SK-N-SH (cell line): ENCODE measurements around the gene PPP1R8. TPM values are rescaled to one million over a fixed set of nuclear protein-coding genes. Genes with fewer than 3 reads are reported as not detected.

Source experiments
- CTCF ChIA-PET: fragments of 300-600, 350-600 bp; formaldehyde crosslinking; extraction: SDS; loops from one replicate; lab custom pipeline; 2021; lab: Yijun Ruan, JAX
- POLR2A ChIA-PET: fragments of 350-600 bp; sonication (Branson Sonifier 250); formaldehyde crosslinking; extraction: SDS; loops from one replicate; lab custom pipeline; 2020; ENCODE audit warnings: antibody characterized with exemption, inconsistent platforms; lab: Yijun Ruan, JAX
- DNase-seq: peaks from one replicate; pipeline ENCODE4 v3.0.0; 2012
- H2AFZ ChIP-seq: fragments of 200-600 bp; sonication (generic); 2 replicates; pipeline ENCODE4 v1.8.1; 2016; ENCODE audit warnings: antibody characterized with exemption, mild to moderate bottlenecking, low read depth
- H3F3A ChIP-seq: fragments of 200-600 bp; sonication (generic); replicated peaks from 2 replicates; pipeline ENCODE3; 2016; ENCODE audit warnings: antibody characterized with exemption, mild to moderate bottlenecking; ENCODE audit not compliant: insufficient read depth
- H3K27ac ChIP-seq, 2 experiments: fragments of 200-500 bp in 1 of 2; fragments of 200-600 bp in 1 of 2; sonication (Bioruptor generic) in 1 of 2; sonication (generic), shearing (Covaris generic) in 1 of 2; 2 replicates each; pipeline versions ENCODE4 v1.5.1 to v1.6.1; 2014 to 2016; ENCODE audit warnings: low read depth in 2 of 2, inconsistent platforms in 1 of 2, low read length in 1 of 2, mild to moderate bottlenecking in 1 of 2, mixed read lengths in 1 of 2
- H3K27me3 ChIP-seq: fragments of 200-600 bp; sonication (generic), shearing (Covaris generic); 2 replicates; pipeline ENCODE4 v1.6.1; 2016; ENCODE audit warnings: mixed run types; ENCODE audit not compliant: insufficient read depth
- H3K36me3 ChIP-seq, 2 experiments: fragments of 200-500 bp in 1 of 2; fragments of 200-600 bp in 1 of 2; sonication (Bioruptor generic) in 1 of 2; sonication (generic) in 1 of 2; replicated peaks in 1 of 2; 2 replicates each; pipeline versions ENCODE3 to v1.5.1; 2014 to 2016; ENCODE audit warnings: low read length in 1 of 2, mild to moderate bottlenecking in 1 of 2; ENCODE audit not compliant: insufficient read depth in 2 of 2, control insufficient read depth in 1 of 2
- H3K4me1 ChIP-seq, 2 experiments: fragments of 200-500 bp in 1 of 2; fragments of 200-600 bp in 1 of 2; sonication (Bioruptor generic) in 1 of 2; sonication (generic), shearing (Covaris generic) in 1 of 2; 2 replicates each; pipeline versions ENCODE4 v1.5.1 to v1.6.1; 2014 to 2016; ENCODE audit warnings: low read depth in 1 of 2, low read length in 1 of 2, mixed run types in 1 of 2; ENCODE audit not compliant: insufficient read depth in 2 of 2, control insufficient read depth in 1 of 2
- H3K4me2 ChIP-seq: fragments of 200-600 bp; sonication (generic), shearing (Covaris generic); 2 replicates; pipeline ENCODE4 v1.6.1; 2017; ENCODE audit warnings: mixed run types
- H3K4me3 ChIP-seq, 2 experiments: fragments of 200-500 bp in 1 of 2; fragments of 200-600 bp in 1 of 2; sonication (Bioruptor generic) in 1 of 2; sonication (generic), shearing (Covaris generic) in 1 of 2; 2 replicates each; pipeline versions ENCODE4 v1.5.1 to v1.8.1; 2014 to 2016; ENCODE audit warnings: low read depth in 2 of 2, inconsistent platforms in 1 of 2, low read length in 1 of 2, mild to moderate bottlenecking in 1 of 2, mixed read lengths in 1 of 2, moderate library complexity in 1 of 2
- H3K79me2 ChIP-seq: fragments of 200-600 bp; sonication (generic); 2 replicates; pipeline ENCODE4 v1.8.1; 2017; ENCODE audit warnings: mild to moderate bottlenecking; ENCODE audit not compliant: insufficient read depth
- H3K9ac ChIP-seq: fragments of 200-600 bp; sonication (generic); 2 replicates; pipeline ENCODE4 v1.6.1; 2017; ENCODE audit warnings: mixed run types
- H3K9me2 ChIP-seq: fragments of 200-600 bp; sonication (generic); 2 replicates; pipeline ENCODE4 v1.6.1; 2017; ENCODE audit warnings: mixed run types
- H3K9me3 ChIP-seq: fragments of 200-600 bp; sonication (generic); 2 replicates; pipeline ENCODE4 v1.6.1; 2017; ENCODE audit warnings: mixed run types, mild to moderate bottlenecking, moderate library complexity
- H4K20me1 ChIP-seq: fragments of 200-600 bp; sonication (generic); 2 replicates; pipeline ENCODE4 v1.6.1; 2017; ENCODE audit warnings: mild to moderate bottlenecking, mixed run types; ENCODE audit not compliant: insufficient read depth
- CHD2 ChIP-seq: fragments of 150-350 bp; IDR thresholded peaks from 2 replicates; pipeline ENCODE4 v1.6.1; 2018; ENCODE audit warnings: low read length; ENCODE audit not compliant: partially characterized antibody
- ELF1 ChIP-seq: IDR thresholded peaks from 2 replicates; pipeline ENCODE4 v1.4.0; 2012
- EP300 ChIP-seq, 2 experiments: IDR thresholded peaks; 2 replicates each; pipeline versions ENCODE4 v1.4.0 to v1.6.1; 2012; ENCODE audit warnings: borderline replicate concordance in 1 of 2, low read depth in 1 of 2, low read length in 1 of 2
- FOSL2 ChIP-seq: IDR thresholded peaks from 2 replicates; pipeline ENCODE4 v1.4.0; 2012; ENCODE audit warnings: low read depth, mild to moderate bottlenecking, moderate library complexity, borderline replicate concordance
- FOXM1 ChIP-seq: IDR thresholded peaks from 2 replicates; pipeline ENCODE4 v1.4.0; 2012; ENCODE audit warnings: low read depth, mild to moderate bottlenecking
- GABPA ChIP-seq: IDR thresholded peaks from 2 replicates; pipeline ENCODE4 v1.4.0; 2012; ENCODE audit warnings: low read depth, mild to moderate bottlenecking
- GATA2 ChIP-seq: sonication (generic); formaldehyde crosslinking; IDR thresholded peaks from 2 replicates; pipeline ENCODE4 v1.5.0; 2020; ENCODE audit warnings: mild to moderate bottlenecking, missing genetic modification reagents
- MEF2A ChIP-seq: IDR thresholded peaks from 2 replicates; pipeline ENCODE4 v1.4.0; 2012; ENCODE audit warnings: low read depth, borderline replicate concordance
- MXI1 ChIP-seq: IDR thresholded peaks from 2 replicates; pipeline ENCODE4 v1.6.1; 2012; ENCODE audit warnings: mild to moderate bottlenecking, low read depth, low read length, improper control_type of control experiment
- NFIC ChIP-seq: IDR thresholded peaks from 2 replicates; pipeline ENCODE4 v1.4.0; 2012; ENCODE audit warnings: borderline replicate concordance
- POLR2AphosphoS5 ChIP-seq: IDR thresholded peaks from 2 replicates; pipeline ENCODE4 v1.6.1; 2012; ENCODE audit warnings: low read depth, low read length
- TAF1 ChIP-seq: IDR thresholded peaks from 2 replicates; pipeline ENCODE4 v1.6.1; 2012; ENCODE audit warnings: low read depth, mild to moderate bottlenecking, low read length, moderate library complexity, borderline replicate concordance
- WGBS: methylation state at CpG from one replicate; pipeline ENCODE4 v1.1.6; 2017; ENCODE audit warnings: low lambda C conversion rate; 5-methylcytosine and 5-hydroxymethylcytosine counted together
- polyA plus RNA-seq, 3 experiments: library from polyadenylated mRNA; depleted of rRNA; stranded (reverse); fragments of >200 nt; gene quantifications; 2 replicates each; pipeline ENCODE4 v1.2.3, GENCODE V29; 2012
- TF ChIP-seq, protein P1 (sequence below): fragments of 150-350 bp; IDR thresholded peaks from 2 replicates; pipeline ENCODE4 v1.6.1; 2016; ENCODE audit warnings: mild to moderate bottlenecking, low read depth, low read length
- TF ChIP-seq, protein P2 (sequence below): IDR thresholded peaks from 2 replicates; pipeline ENCODE4 v1.4.0; 2012; ENCODE audit warnings: low read depth

The PPP1R8 gene
- polyA plus RNA-seq, 1 of the 3 experiments (the other 2 are of a cell fraction): 41.8 TPM

DNA sequence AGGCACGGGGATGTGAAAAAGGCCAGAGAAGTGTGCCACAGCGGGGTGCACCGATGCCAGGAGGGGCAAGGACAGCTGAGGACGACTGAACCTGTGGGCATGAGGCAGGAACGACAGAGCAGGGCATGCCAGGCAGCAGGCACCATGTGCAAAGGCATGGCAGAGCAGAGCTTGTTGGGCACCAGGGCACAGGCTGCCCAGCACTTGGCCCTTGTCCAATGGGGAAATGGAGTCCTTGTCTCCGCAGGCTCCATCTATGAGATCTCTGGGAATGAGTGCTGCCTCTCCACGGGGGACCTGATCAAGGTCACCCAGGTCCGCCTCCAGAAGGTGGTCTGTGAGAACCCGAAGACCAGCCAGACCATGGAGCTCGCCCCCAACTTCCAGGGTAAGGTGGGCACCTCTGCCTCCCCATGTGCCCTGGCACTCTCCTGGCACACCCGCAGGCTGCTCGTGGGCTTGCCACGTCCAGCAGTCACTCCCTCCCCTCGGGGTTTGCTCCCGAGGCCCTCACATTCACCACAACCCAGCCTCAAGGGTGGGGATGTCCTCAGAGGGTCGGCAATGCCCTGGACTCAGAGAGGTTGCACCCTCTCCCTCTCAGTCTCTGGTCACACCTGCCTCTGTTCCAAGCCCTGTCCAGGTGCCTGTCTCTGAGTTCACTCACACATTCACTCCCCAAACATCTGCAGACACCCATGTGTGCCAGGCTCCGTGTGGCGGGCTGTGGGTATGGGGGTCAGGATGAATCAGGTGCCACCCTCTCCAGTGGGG lies 45.9 kb downstream of the PPP1R8 start:
- 94% methylated on average over 5 of the region's 18 CpGs for WGBS
- no peak overlapping the region for H3K4me2 ChIP-seq
- no peaks in the 10 kb centered on the region for H3K79me2 ChIP-seq
- no peak overlapping the region for H2AFZ ChIP-seq
- DNase-seq: no peak
- H3K36me3 ChIP-seq: no peaks in the 10 kb centered on the region
- no peaks in the 10 kb centered on the region for H3K9me2 ChIP-seq
- H3F3A ChIP-seq: peaks cover 16% of the 10 kb centered on the region
- ChIA-PET CTCF (interaction anchor here (1.7 kb wide), 1 partner anchor 19 kb away, joined by 7 read pairs; no protein-coding TSS in a partner anchor), POLR2A (no interaction called here)
- H3K27me3 ChIP-seq: no peaks in the 10 kb centered on the region
- H3K27ac ChIP-seq: no peak overlapping the region
- H4K20me1 ChIP-seq: no peaks in the 10 kb centered on the region
- no peak overlapping the region for H3K9ac ChIP-seq
- H3K9me3 ChIP-seq: no peaks in the 10 kb centered on the region
- H3K4me3 ChIP-seq: no peak overlapping the region
- TF ChIP-seq NFIC: no peak
- TF ChIP-seq GATA2 (CRISPR knock-in tag): no peak
- TF ChIP-seq MXI1: no peak
- no peak for TF ChIP-seq POLR2AphosphoS5
- no peak for TF ChIP-seq MEF2A
- TF ChIP-seq, all 33 proteins: peak for 0
- peaks cover 0 to 26% of the 10 kb centered on the region in 2 experiments; a peak in 1 of 4 replicates for H3K4me1 ChIP-seq

DNA sequence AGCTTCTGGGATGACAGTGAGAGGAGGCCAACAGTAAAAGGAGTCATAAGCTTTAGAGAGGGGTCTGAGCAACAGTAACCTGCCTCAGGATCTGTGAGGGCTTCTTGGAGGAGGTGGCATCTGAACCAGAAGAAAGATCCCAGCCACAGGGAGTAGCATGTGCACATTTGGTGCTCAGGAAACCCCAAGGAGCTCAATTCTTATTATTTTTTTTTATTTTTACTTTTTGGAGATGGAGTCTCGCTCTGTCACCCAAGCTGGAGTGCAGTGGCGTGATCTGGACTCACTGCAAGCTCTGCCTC lies 46.5 kb downstream of the PPP1R8 start:
- H3K27me3 ChIP-seq: no peaks in the 10 kb centered on the region
- peaks cover 13% of the 10 kb centered on the region for H3F3A ChIP-seq
- no peaks in the 10 kb centered on the region for H3K36me3 ChIP-seq
- no peaks in the 10 kb centered on the region for H3K9me2 ChIP-seq
- no peaks in the 10 kb centered on the region for H3K79me2 ChIP-seq
- ChIA-PET CTCF (interaction anchor here (0.7 kb wide), 1 partner anchor 10 kb away, joined by 3 read pairs; no protein-coding TSS in a partner anchor), POLR2A (interaction anchor here (0.5 kb wide), 1 partner anchor 73 kb away, joined by 3 read pairs; no protein-coding TSS in a partner anchor)
- no peak overlapping the region for H3K4me3 ChIP-seq
- no peak for DNase-seq
- H3K9me3 ChIP-seq: no peaks in the 10 kb centered on the region
- H3K4me1 ChIP-seq: peaks cover 0 to 26% of the 10 kb centered on the region in 2 experiments; a peak in 1 of 4 replicates
- H3K9ac ChIP-seq: no peak overlapping the region
- H3K27ac ChIP-seq: no peak overlapping the region
- WGBS: 100% methylated on average over 2 of the region's 2 CpGs
- no peak for TF ChIP-seq ELF1
- no peak for TF ChIP-seq TAF1
- no peak for TF ChIP-seq FOXM1
- TF ChIP-seq, protein P1, sequence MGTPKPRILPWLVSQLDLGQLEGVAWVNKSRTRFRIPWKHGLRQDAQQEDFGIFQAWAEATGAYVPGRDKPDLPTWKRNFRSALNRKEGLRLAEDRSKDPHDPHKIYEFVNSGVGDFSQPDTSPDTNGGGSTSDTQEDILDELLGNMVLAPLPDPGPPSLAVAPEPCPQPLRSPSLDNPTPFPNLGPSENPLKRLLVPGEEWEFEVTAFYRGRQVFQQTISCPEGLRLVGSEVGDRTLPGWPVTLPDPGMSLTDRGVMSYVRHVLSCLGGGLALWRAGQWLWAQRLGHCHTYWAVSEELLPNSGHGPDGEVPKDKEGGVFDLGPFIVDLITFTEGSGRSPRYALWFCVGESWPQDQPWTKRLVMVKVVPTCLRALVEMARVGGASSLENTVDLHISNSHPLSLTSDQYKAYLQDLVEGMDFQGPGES: no peak
- no peak for TF ChIP-seq NFIC
- TF ChIP-seq, protein P2, sequence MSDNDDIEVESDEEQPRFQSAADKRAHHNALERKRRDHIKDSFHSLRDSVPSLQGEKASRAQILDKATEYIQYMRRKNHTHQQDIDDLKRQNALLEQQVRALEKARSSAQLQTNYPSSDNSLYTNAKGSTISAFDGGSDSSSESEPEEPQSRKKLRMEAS: no peak
- TF ChIP-seq EP300 (IDR thresholded peaks at IDR 0.05; ENCODE audit: borderline replicate concordance in 1 of 2, low read depth in 1 of 2, low read length in 1 of 2): no peak
- TF ChIP-seq GABPA: no peak
- no peak for TF ChIP-seq FOSL2
- no peak for TF ChIP-seq CHD2
- H3K4me2 ChIP-seq: no peak overlapping the region
- H2AFZ ChIP-seq: no peak overlapping the region
- H4K20me1 ChIP-seq: no peaks in the 10 kb centered on the region
